AG08396 (cell line): Measurements from ENCODE around the gene SNX20.

ENCODE experiments used
- DNase-seq: peaks from one replicate; pipeline ENCODE4 v3.0.0; 2012; ENCODE audit warnings: low spot score, mixed read lengths

The SNX20 gene, protein sequence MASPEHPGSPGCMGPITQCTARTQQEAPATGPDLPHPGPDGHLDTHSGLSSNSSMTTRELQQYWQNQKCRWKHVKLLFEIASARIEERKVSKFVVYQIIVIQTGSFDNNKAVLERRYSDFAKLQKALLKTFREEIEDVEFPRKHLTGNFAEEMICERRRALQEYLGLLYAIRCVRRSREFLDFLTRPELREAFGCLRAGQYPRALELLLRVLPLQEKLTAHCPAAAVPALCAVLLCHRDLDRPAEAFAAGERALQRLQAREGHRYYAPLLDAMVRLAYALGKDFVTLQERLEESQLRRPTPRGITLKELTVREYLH

GRCh38 chr16:50681021-50681885 is at the start of gene SNX20:
TSS of gene SNX20 (minus strand) at chr16:50681312. CDS start at chr16:50677526, 3,786 bp downstream.
- no peak for DNase-seq

GRCh38 chr16:50724306-50724705 is 43.2 kb upstream of the SNX20 start:
- no peak for DNase-seq

- DNase-seq = no peak
These were observed 41.8 kb upstream of the SNX20 start for GRCh38 chr16:50722960-50723359.

GRCh38 chr16:50722405-50722737 is 41.3 kb upstream of the SNX20 start:
- no peak for DNase-seq

DNA sequence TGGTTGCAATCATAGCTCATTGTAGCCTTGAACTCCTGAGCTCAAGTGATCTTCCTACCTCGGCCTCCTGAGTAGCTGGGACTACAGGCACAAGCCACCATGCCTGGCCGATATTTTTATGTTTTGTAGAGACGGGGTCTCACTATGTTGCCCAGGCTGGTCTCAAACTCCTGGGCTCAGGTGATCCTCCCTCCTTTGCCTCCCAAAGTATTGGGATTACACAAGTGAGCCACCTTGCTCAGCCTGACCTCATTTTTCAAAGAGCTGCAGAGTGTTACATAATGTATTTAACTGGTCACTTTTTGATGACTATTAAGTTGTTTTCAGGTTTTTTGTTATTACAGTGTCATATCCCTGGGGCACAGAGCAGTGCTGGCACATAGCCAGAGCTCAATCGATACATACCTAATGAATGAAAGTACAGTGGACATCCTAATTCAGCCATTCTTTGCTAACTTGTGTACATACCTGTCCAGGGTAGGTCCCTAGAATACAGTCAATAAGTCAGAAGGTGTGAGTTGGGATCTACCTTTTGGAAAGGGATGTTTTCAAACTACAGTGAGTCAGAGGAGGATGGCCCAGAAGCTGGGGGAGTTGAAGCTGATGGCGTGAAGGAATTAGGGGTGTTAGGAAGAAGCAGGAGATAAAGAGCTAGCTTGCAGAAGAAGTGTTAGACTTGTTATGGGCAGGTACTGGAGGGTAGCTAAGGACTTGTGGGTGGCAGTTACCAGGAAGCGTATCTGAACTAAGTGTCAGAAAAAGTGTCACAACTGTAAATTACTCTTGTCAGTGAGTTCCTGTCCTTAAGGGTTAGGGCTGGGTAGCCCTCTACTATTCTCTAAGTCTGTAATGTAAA is 40.7 kb upstream of the SNX20 start:
- DNase-seq = no peak

DNA sequence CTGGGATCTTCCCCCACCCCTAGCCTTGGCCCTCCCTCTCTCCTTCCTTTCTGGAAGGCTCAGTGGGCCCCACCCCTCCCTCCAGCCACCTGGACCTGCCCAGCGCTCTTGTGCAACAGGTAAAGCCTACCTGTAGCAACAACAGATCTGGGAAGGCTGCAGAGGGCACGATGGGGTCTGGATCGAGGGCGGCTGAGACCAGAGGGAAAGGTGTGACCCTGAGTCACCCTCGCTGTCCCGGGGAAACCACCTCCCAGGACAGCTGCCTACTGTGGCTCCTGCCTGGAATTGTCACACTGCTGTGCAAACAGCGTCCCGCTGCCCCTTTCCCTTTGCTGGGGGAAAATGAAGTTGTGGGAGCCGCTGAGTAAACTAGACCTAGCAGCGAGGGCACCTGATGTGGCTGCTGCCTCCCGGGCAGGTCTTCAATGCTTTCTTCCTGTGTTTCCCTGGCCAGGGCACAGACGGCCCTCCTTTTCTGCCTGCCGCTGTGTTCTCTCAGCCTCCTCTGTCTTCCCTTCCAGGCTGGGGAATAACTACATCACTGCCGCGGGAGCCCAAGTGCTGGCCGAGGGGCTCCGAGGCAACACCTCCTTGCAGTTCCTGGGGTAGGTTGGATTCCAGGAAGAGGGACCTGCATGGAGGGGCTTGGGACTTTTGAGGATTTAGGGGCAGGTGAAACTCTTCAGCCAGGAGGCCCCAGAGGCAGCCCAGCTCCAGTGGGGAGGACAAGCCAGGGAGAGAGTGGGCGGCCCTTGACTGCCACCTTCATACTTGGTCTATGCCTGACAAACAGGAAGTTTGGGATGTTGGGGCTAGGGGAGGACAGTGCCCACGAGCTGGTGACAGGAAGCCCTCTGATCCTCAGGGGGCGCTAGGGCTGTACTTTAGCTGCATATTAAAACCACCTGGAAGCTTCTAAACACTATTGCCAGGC is 38.6 kb upstream of the SNX20 start:
- no peak for DNase-seq

GRCh38 chr16:50718761-50719400 is 37.8 kb upstream of the SNX20 start:
- no peak for DNase-seq

- DNase-seq = no peak
These were observed 37.1 kb upstream of the SNX20 start for GRCh38 chr16:50718061-50718760.

DNA sequence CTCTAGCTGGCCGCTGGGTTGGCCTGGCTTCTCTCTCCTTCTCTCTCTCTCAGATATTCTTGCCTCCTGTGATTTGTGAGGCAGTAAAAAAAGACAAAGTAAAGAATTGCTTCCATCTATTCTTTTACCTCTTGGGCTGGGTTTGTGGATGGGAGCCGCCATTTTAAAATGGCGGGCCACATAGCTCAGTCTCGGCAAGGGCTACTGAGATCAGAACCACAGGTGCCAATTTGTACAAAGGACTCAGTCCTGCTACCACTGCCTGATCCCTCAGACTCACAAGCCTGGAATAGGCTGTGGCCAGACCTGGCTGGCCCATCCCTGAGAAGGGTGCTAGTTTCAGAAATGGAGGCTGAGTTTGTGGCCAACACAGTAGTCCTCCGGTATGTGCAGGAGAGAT is 36.4 kb upstream of the SNX20 start:
- DNase-seq = no peak

- DNase-seq = no peak
These were observed 36.0 kb upstream of the SNX20 start for GRCh38 chr16:50717091-50717490.

GRCh38 chr16:50712956-50713355 is 31.8 kb upstream of the SNX20 start:
- DNase-seq = no peak

- no peak for DNase-seq
These were observed 31.4 kb upstream of the SNX20 start for GRCh38 chr16:50712560-50712898.

DNA sequence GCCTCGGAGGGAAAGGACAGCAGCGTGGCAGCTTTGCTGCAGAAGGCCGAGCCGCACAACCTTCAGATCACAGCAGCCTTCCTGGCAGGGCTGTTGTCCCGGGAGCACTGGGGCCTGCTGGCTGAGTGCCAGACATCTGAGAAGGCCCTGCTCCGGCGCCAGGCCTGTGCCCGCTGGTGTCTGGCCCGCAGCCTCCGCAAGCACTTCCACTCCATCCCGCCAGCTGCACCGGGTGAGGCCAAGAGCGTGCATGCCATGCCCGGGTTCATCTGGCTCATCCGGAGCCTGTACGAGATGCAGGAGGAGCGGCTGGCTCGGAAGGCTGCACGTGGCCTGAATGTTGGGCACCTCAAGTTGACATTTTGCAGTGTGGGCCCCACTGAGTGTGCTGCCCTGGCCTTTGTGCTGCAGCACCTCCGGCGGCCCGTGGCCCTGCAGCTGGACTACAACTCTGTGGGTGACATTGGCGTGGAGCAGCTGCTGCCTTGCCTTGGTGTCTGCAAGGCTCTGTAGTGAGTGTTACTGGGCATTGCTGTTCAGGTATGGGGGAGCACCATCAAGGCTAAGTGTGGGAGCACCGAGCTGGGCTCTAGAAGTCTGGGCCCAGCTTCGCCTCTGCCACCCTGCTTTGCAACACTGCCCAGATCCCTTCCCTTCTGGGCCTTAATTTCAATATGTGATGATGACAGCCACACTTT is 30.9 kb upstream of the SNX20 start:
- no peak for DNase-seq

- DNase-seq = no peak
These were observed 29.9 kb upstream of the SNX20 start for GRCh38 chr16:50711040-50711439.

DNA sequence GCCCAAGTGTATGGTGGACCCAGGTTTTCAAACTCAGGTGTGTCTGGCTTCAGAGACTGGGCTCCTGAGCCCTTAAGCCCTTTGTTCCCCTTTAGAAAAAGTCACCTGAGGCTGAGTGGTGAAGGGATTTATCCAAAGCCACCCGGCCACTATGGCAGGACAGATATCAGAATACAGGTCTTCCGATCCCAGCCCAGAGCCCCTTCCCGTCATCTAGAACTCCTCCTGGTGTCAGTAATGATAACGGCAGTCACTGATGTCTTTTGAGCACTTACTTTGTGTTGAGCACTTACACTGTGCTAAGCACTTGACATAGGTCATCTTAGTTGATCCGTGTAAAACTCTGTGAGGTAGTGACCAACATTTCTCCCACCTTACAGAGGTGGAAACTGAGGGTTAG is 28.9 kb upstream of the SNX20 start:
- DNase-seq = no peak

GRCh38 chr16:50709061-50709684 is 28.1 kb upstream of the SNX20 start:
- no peak for DNase-seq

DNA sequence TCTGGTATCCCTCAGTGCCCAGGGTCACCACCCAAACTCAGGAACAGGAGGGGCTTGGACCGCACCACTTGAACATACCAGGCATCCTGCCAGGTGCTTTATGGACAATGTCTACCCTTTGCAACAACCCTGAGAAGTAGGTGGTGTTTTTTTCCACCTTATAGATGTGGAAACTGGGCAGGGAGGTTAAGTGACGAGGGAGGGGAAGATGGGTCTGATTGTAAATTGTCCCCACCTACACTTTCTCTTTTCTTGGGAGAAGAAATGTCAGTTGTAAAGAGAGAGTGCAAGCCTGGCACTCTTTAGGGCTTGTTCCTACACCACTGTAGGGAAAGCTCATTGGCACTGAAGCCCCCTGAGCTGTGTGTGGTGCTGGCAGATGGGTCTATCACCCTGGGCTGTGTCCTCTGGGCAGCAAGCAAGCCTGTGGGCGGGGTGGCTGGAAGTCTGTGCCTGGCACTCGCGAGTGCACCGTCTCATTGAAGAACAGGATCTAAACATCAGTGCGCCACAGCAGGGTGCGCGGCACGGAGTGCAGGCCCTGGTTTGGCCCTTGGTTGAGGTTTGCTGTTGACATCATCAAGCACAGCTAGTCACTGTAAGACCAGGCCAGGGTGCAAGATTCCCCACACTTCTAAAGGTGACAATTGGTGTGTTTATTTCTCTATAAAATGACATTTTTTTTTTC is 27.4 kb upstream of the SNX20 start:
- DNase-seq = no peak

- no peak for DNase-seq
These were observed 25.1 kb upstream of the SNX20 start for GRCh38 chr16:50706250-50706649.
